ES-I3 (cell line): ENCODE results near the gene EIF3I.
"Not testable (repeated sequence)": the region's sequence is repeated elsewhere in the genome, so short reads cannot be mapped to it uniquely, and the experiment has no call there.

Experiments
- H3K36me3 ChIP-seq: 2 replicates; pipeline ENCODE4 v1.6.1; 2013; ENCODE audit warnings: mild to moderate bottlenecking, low read length, control low read depth, moderate library complexity; ENCODE audit not compliant: insufficient read depth
- H3K4me1 ChIP-seq: 2 replicates; pipeline ENCODE4 v1.6.1; 2013; ENCODE audit warnings: mild to moderate bottlenecking, control low read depth, low read length; ENCODE audit not compliant: insufficient read depth
- H3K9ac ChIP-seq: 2 replicates; pipeline ENCODE4 v1.6.1; 2013; ENCODE audit warnings: low read depth, mild to moderate bottlenecking, low read length, moderate library complexity
- H3K9me3 ChIP-seq: 2 replicates; pipeline ENCODE4 v1.6.1; 2013; ENCODE audit warnings: mild to moderate bottlenecking, low read length, moderate library complexity; ENCODE audit not compliant: control insufficient read depth, insufficient read depth

Gene EIF3I

GRCh38 chr1:32256473-32257226, 34.4 kb downstream of the EIF3I start:
- Histone ChIP-seq H3K4me1 (no peaks in the 10 kb centered on the region), H3K9ac (no peak overlapping the region), H3K9me3 (no peaks in the 10 kb centered on the region), H3K36me3 (no peaks in the 10 kb centered on the region)

DNA sequence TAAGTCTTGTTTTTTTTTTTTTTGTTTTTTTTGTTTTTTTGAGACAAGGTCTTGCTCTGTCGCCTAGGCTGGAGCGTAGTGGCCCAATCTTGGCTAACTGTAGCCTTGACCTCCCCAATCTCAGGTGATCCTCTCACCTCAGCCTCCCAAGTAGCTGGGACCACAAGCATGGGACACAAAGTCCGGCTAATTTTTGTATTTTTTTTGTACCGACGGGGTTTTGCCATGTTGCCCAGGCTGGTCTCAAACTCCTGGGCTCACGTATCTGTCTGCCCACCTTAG, 35.0 kb downstream of the EIF3I start:
- Histone ChIP-seq H3K9me3 (no peaks in the 10 kb centered on the region), H3K9ac (no peak overlapping the region), H3K36me3 (no peaks in the 10 kb centered on the region), H3K4me1 (no peaks in the 10 kb centered on the region)

DNA sequence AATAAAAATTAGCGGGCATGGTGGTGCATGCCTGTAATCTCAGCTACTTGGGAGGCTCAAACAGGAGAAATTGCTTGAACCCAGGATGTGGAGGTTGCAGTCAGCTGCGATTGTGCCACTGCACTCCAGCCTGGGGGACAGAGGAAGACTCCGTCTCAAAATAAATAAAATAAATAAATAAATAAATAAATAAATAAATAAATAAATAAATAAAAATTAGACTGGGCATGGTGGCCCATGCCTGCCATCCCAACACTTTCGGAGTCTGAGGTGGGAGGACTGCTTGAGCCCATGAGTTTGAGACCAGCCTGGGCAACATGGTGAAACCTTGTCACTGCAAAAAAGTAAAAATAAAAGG, 41.0 kb downstream of the EIF3I start:
- not testable (repeated sequence) for H3K9me3 ChIP-seq, H3K36me3 ChIP-seq, H3K4me1 ChIP-seq, H3K9ac ChIP-seq

- H3K9me3 ChIP-seq, result no peaks in the 10 kb centered on the region
- H3K9ac ChIP-seq, result no peak overlapping the region
- peaks cover 8% of the 10 kb centered on the region; the same call in 1 of the 2 replicates for H3K4me1 ChIP-seq
- H3K36me3 ChIP-seq, result no peaks in the 10 kb centered on the region
These were observed 41.5 kb downstream of the EIF3I start for GRCh38 chr1:32263744-32264143.

DNA sequence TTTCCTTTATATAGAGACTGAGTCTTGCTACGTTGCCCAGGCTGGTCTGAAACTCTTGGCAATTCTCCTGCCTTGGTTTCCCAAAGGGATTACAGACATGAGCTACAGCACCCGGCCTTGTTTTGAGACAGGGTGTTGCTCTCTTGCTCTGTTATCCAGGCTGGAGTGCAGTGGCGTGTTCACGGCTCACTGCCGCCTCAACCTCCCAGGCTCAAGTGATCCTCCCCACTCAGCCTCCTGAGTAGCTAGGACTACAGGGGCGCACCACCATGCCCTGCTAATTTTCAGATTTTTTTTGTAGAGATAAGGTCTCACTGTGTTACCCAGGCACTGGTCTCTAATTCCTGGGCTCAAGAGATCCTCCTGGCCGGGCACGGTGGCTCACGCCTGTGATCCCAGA, 43.6 kb downstream of the EIF3I start:
- no peak overlapping the region for H3K9ac ChIP-seq
- H3K4me1 ChIP-seq, result peaks cover 8% of the 10 kb centered on the region; the same call in 1 of the 2 replicates
- no peaks in the 10 kb centered on the region for H3K36me3 ChIP-seq
- no peaks in the 10 kb centered on the region for H3K9me3 ChIP-seq

DNA sequence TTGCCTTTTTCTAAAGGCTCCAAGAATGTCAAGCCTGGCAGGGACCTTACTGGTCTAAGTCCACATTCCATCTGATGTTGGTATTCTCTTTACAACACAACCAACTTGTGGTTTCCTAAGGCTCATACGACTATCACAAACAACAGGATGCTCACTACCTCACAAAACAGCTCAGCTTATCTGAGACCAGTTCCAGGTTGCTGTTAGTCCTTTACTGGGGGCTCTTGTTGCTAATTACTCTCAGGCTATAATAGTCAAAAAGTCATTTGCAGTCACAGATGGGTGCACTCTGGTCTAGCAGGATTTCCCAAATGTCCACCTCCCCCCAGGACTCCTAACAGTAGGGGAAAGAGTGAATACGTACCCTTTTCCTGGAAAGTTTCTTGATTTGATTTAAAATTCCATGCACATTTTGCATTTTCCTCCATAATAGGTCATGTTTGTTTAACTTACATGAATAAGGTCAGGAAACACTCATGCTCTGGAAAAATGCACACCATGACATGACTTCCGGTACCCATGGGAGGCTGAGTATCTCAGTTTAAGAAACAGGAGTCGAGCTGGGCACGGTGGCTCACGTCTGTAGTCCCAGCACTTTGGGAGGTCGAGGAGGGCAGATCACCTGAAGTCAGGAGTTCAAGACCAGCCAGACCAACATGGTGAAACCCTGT, 44.8 kb downstream of the EIF3I start:
- Histone ChIP-seq H3K9ac (no peak overlapping the region), H3K36me3 (no peaks in the 10 kb centered on the region), H3K4me1 (peaks cover 8% of the 10 kb centered on the region; the same call in 1 of the 2 replicates), H3K9me3 (no peaks in the 10 kb centered on the region)

GRCh38 chr1:32269744-32270143, 47.5 kb downstream of the EIF3I start:
- Histone ChIP-seq H3K4me1 (peaks cover 24% of the 10 kb centered on the region), H3K9me3 (no peaks in the 10 kb centered on the region), H3K36me3 (no peaks in the 10 kb centered on the region), H3K9ac (no peak overlapping the region)

- no peaks in the 10 kb centered on the region for H3K36me3 ChIP-seq
- peaks cover 25% of the 10 kb centered on the region for H3K4me1 ChIP-seq
- H3K9me3 ChIP-seq, result no peaks in the 10 kb centered on the region
- no peak overlapping the region for H3K9ac ChIP-seq
These were observed 50.6 kb downstream of the EIF3I start for GRCh38 chr1:32272557-32273390.

GRCh38 chr1:32273391-32274208, 51.4 kb downstream of the EIF3I start:
- Histone ChIP-seq H3K9ac (peak overlapping the region; percentile 56), H3K9me3 (no peaks in the 10 kb centered on the region), H3K36me3 (no peaks in the 10 kb centered on the region), H3K4me1 (peaks cover 25% of the 10 kb centered on the region)

DNA sequence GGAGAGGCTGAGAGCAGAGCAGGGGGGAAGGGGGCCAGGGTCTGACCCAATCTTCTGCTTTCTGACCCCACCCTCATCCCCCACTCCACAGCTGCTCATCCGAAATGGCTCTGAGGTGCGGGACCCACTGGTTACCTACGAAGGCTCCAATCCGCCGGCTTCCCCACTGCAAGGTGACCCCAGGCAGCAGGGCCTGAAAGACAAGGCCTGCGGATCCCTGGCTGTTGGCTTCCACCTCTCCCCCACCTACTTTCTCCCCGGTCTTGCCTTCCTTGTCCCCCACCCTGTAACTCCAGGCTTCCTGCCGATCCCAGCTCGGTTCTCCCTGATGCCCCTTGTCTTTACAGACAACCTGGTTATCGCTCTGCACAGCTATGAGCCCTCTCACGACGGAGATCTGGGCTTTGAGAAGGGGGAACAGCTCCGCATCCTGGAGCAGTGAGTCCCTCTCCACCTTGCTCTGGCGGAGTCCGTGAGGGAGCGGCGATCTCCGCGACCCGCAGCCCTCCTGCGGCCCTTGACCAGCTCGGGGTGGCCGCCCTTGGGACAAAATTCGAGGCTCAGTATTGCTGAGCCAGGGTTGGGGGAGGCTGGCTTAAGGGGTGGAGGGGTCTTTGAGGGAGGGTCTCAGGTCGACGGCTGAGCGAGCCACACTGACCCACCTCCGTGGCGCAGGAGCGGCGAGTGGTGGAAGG, 52.6 kb downstream of the EIF3I start:
- Histone ChIP-seq H3K9ac (peak overlapping the region; percentile 56), H3K36me3 (no peaks in the 10 kb centered on the region)

DNA sequence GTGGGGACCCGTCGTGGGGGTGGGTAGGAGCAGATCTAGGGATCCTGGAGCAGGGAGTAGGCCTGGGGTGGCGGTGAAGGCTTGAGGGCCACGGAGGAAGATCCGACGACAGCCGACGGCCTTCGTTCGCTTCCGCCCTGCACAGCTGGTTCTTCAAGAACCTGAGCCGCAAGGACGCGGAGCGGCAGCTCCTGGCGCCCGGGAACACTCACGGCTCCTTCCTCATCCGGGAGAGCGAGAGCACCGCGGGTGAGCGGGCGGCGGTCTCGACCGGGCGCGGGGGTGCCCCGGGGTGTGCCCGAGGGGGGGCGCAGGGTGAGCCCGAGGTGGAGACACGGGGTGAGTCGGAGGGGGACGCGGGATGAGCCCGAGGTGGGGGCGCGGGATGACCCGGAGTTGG, 53.2 kb downstream of the EIF3I start:
- Histone ChIP-seq H3K4me1 (peaks cover 25% of the 10 kb centered on the region), H3K36me3 (no peaks in the 10 kb centered on the region), H3K9me3 (no peaks in the 10 kb centered on the region), H3K9ac (peak overlapping the region; percentile 56)

More for the DNA sequence above, 52.6 kb downstream of the EIF3I start:
- Histone ChIP-seq H3K4me1 (peaks cover 25% of the 10 kb centered on the region), H3K9me3 (no peaks in the 10 kb centered on the region)

GRCh38 chr1:32276032-32276782, 54.0 kb downstream of the EIF3I start:
- Histone ChIP-seq H3K9ac (no peak overlapping the region), H3K36me3 (no peaks in the 10 kb centered on the region)

More at GRCh38 chr1:32276032-32276782, 54.0 kb downstream of the EIF3I start:
- H3K9me3 ChIP-seq, result no peaks in the 10 kb centered on the region
- peaks cover 25% of the 10 kb centered on the region for H3K4me1 ChIP-seq
